Hematopoietic multipotent progenitor cell treated with erythropoietin and hydrocortisone succinate and interleukin-3 and kit ligand, for 17 days (in vitro differentiated cells): ENCODE measurements around the gene CC2D2B.
"Not testable (repeated sequence)": the region's sequence is repeated elsewhere in the genome, so short reads cannot be mapped to it uniquely, and the experiment has no call there.

ENCODE experiments used
- DNase-seq: peaks from one replicate; pipeline ENCODE4 v3.0.0-alpha.2; 2015; ENCODE audit warnings: low spot score

Gene CC2D2B

GRCh38 chr10:95907456-95908253 lies at the start of gene CC2D2B:
CC2D2B (plus strand) TSS chr10:95907975; CDS start chr10:95911324, 3,349 bp downstream.
- DNase-seq = peak; percentile 29

GRCh38 chr10:95860166-95860940 lies 47.4 kb upstream of the CC2D2B start:
- DNase-seq = no peak

GRCh38 chr10:95861386-95861785 lies 46.4 kb upstream of the CC2D2B start:
- DNase-seq = no peak

GRCh38 chr10:95864906-95865813 lies 42.6 kb upstream of the CC2D2B start:
- DNase-seq = peak; percentile 10

GRCh38 chr10:95865814-95866466 lies 41.8 kb upstream of the CC2D2B start:
- DNase-seq = no peak

GRCh38 chr10:95866467-95866842 lies 41.3 kb upstream of the CC2D2B start:
- no peak for DNase-seq

- no peak for DNase-seq
These were observed 39.9 kb upstream of the CC2D2B start for GRCh38 chr10:95867866-95868265.

GRCh38 chr10:95872158-95872711 lies 35.5 kb upstream of the CC2D2B start:
- DNase-seq = no peak

- DNase-seq = no peak
These were observed 34.6 kb upstream of the CC2D2B start for GRCh38 chr10:95873139-95873538.

- DNase-seq = no peak
These were observed 34.1 kb upstream of the CC2D2B start for GRCh38 chr10:95873651-95874050.

GRCh38 chr10:95874783-95875182 lies 33.0 kb upstream of the CC2D2B start:
- DNase-seq = not testable (repeated sequence)

GRCh38 chr10:95876756-95877155 lies 31.0 kb upstream of the CC2D2B start:
- DNase-seq = no peak

GRCh38 chr10:95877881-95878280 lies 29.9 kb upstream of the CC2D2B start:
- DNase-seq = no peak

- DNase-seq = no peak
These were observed 27.1 kb upstream of the CC2D2B start for GRCh38 chr10:95880704-95881103.

GRCh38 chr10:95881316-95881715 lies 26.5 kb upstream of the CC2D2B start:
- DNase-seq = no peak

- DNase-seq = no peak
These were observed 17.9 kb upstream of the CC2D2B start for GRCh38 chr10:95889830-95890229.

GRCh38 chr10:95896071-95896850 lies 11.5 kb upstream of the CC2D2B start:
- no peak for DNase-seq

- not testable (repeated sequence) for DNase-seq
These were observed 1.7 kb upstream of the CC2D2B start for GRCh38 chr10:95905897-95906580.

- peak; percentile 30 for DNase-seq
These were observed 909 bp upstream of the CC2D2B start for GRCh38 chr10:95906677-95907455.
